ENCODE results near the gene ELOA.
A peak's percentile ranks its signal among the peaks of the same experiment; 100 is the strongest.

Gene ELOA

DNA sequence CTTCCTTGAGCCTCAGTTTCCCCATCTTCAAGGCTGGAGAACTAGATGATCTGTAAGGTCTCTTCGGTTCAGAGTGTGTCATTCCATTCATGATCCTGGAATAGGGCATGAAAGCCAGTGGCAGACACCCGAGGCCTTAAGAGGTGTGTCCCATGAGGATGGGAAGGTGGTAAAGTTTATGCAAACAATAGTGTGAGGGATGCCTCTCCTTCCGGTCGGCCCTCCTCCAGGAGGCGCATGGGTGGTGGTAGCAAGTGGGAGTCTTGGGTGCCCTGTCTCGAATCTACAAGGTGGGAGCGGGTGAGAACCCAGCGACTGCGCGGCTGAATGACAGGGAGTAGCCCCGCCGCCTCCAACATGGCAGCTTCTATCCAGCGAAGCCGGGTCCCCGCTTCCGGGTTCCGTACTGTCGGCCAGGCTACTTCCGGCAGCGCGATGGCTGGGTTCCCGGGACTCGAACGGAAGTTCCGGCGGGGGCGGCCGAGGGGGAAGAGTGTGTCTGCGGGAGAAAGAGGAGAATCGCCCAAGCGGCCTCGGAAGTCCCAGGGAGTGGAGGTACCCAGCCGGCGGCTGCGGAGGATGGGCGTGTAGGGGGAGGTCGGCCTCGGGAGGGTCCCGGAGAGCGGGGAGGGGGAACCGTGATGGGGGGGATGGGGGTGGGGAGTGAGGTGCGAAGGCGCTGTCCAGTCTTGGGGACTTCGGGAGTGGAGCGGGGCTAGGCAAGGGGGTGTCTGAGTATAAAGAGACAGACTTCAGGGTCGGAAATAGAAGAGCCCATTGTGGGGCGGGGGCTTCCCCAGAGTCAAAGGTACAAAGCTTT, 47.6 kb downstream of the ELOA start, which contains the start of gene LYPLA2 (continued):
- TF ChIP-seq, protein P1, sequence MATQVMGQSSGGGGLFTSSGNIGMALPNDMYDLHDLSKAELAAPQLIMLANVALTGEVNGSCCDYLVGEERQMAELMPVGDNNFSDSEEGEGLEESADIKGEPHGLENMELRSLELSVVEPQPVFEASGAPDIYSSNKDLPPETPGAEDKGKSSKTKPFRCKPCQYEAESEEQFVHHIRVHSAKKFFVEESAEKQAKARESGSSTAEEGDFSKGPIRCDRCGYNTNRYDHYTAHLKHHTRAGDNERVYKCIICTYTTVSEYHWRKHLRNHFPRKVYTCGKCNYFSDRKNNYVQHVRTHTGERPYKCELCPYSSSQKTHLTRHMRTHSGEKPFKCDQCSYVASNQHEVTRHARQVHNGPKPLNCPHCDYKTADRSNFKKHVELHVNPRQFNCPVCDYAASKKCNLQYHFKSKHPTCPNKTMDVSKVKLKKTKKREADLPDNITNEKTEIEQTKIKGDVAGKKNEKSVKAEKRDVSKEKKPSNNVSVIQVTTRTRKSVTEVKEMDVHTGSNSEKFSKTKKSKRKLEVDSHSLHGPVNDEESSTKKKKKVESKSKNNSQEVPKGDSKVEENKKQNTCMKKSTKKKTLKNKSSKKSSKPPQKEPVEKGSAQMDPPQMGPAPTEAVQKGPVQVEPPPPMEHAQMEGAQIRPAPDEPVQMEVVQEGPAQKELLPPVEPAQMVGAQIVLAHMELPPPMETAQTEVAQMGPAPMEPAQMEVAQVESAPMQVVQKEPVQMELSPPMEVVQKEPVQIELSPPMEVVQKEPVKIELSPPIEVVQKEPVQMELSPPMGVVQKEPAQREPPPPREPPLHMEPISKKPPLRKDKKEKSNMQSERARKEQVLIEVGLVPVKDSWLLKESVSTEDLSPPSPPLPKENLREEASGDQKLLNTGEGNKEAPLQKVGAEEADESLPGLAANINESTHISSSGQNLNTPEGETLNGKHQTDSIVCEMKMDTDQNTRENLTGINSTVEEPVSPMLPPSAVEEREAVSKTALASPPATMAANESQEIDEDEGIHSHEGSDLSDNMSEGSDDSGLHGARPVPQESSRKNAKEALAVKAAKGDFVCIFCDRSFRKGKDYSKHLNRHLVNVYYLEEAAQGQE (tag by site-specific recombination; IDR thresholded peaks at IDR 0.05): peak; percentile 72; the same call in 1 of the 2 replicates
- TF ChIP-seq KLF7 (tag by site-specific recombination; IDR thresholded peaks at IDR 0.05; ENCODE audit: borderline replicate concordance) (peak; percentile 82), KLF16 (tag by site-specific recombination; IDR thresholded peaks at IDR 0.05) (peak; percentile 42; the same call in 1 of the 2 replicates), TCF7L2 (IDR thresholded peaks at IDR 0.05; ENCODE audit: borderline replicate concordance, low read depth, low read length) (peak; percentile 64; the same call in 1 of the 2 replicates), GLIS1 (tag by site-specific recombination; IDR thresholded peaks at IDR 0.05) (peak; percentile 27; the same call in 1 of the 2 replicates), KLF9 (tag by site-specific recombination; IDR thresholded peaks at IDR 0.05; ENCODE audit: low read depth) (peak; percentile 60), ZNF423 (tag by site-specific recombination; IDR thresholded peaks at IDR 0.05) (peak; percentile 19; the same call in 1 of the 2 replicates), ZNF660 (tag by site-specific recombination; IDR thresholded peaks at IDR 0.05) (peak; percentile 14; the same call in 1 of the 2 replicates), ZBTB8A (tag by site-specific recombination; IDR thresholded peaks at IDR 0.05) (peak; percentile 25; the same call in 1 of the 2 replicates), SP3 (tag by site-specific recombination; IDR thresholded peaks at IDR 0.05) (peak; percentile 61), KLF10 (tag by site-specific recombination; IDR thresholded peaks at IDR 0.05) (peak; percentile 40; the same call in 1 of the 2 replicates), SP2 (tag by site-specific recombination; IDR thresholded peaks at IDR 0.05) (peak; percentile 94), ZNF843 (tag by site-specific recombination; IDR thresholded peaks at IDR 0.05) (0 out of 2 replicates have a peak, but pooled peaks have one; percentile 11), KLF8 (tag by site-specific recombination; IDR thresholded peaks at IDR 0.05) (peak; percentile 88), ZNF629 (tag by site-specific recombination; IDR thresholded peaks at IDR 0.05) (peak; percentile 73), ZNF394 (tag by site-specific recombination; IDR thresholded peaks at IDR 0.05; ENCODE audit: borderline replicate concordance) (peak; percentile 79; the same call in 1 of the 2 replicates), HOXD13 (CRISPR knock-in tag; IDR thresholded peaks at IDR 0.05; ENCODE audit: borderline replicate concordance) (no peak), ZNF335 (tag by site-specific recombination; conservative IDR thresholded peaks at IDR 0.05) (peak; percentile 2)
- TF ChIP-seq, protein P2, sequence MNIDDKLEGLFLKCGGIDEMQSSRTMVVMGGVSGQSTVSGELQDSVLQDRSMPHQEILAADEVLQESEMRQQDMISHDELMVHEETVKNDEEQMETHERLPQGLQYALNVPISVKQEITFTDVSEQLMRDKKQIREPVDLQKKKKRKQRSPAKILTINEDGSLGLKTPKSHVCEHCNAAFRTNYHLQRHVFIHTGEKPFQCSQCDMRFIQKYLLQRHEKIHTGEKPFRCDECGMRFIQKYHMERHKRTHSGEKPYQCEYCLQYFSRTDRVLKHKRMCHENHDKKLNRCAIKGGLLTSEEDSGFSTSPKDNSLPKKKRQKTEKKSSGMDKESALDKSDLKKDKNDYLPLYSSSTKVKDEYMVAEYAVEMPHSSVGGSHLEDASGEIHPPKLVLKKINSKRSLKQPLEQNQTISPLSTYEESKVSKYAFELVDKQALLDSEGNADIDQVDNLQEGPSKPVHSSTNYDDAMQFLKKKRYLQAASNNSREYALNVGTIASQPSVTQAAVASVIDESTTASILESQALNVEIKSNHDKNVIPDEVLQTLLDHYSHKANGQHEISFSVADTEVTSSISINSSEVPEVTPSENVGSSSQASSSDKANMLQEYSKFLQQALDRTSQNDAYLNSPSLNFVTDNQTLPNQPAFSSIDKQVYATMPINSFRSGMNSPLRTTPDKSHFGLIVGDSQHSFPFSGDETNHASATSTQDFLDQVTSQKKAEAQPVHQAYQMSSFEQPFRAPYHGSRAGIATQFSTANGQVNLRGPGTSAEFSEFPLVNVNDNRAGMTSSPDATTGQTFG (tag by site-specific recombination; IDR thresholded peaks at IDR 0.05; ENCODE audit: borderline replicate concordance): no peak
- TF ChIP-seq, protein P3, sequence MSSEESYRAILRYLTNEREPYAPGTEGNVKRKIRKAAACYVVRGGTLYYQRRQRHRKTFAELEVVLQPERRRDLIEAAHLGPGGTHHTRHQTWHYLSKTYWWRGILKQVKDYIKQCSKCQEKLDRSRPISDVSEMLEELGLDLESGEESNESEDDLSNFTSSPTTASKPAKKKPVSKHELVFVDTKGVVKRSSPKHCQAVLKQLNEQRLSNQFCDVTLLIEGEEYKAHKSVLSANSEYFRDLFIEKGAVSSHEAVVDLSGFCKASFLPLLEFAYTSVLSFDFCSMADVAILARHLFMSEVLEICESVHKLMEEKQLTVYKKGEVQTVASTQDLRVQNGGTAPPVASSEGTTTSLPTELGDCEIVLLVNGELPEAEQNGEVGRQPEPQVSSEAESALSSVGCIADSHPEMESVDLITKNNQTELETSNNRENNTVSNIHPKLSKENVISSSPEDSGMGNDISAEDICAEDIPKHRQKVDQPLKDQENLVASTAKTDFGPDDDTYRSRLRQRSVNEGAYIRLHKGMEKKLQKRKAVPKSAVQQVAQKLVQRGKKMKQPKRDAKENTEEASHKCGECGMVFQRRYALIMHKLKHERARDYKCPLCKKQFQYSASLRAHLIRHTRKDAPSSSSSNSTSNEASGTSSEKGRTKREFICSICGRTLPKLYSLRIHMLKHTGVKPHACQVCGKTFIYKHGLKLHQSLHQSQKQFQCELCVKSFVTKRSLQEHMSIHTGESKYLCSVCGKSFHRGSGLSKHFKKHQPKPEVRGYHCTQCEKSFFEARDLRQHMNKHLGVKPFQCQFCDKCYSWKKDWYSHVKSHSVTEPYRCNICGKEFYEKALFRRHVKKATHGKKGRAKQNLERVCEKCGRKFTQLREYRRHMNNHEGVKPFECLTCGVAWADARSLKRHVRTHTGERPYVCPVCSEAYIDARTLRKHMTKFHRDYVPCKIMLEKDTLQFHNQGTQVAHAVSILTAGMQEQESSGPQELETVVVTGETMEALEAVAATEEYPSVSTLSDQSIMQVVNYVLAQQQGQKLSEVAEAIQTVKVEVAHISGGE (tag by site-specific recombination; conservative IDR thresholded peaks at IDR 0.05; ENCODE audit: low read depth): peak; percentile 98
- TF ChIP-seq, protein P4, sequence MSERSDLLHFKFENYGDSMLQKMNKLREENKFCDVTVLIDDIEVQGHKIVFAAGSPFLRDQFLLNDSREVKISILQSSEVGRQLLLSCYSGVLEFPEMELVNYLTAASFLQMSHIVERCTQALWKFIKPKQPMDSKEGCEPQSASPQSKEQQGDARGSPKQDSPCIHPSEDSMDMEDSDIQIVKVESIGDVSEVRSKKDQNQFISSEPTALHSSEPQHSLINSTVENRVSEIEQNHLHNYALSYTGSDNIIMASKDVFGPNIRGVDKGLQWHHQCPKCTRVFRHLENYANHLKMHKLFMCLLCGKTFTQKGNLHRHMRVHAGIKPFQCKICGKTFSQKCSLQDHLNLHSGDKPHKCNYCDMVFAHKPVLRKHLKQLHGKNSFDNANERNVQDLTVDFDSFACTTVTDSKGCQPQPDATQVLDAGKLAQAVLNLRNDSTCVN (tag by site-specific recombination; optimal IDR thresholded peaks at IDR 0.05): peak; percentile 24
- TF ChIP-seq, protein P5, sequence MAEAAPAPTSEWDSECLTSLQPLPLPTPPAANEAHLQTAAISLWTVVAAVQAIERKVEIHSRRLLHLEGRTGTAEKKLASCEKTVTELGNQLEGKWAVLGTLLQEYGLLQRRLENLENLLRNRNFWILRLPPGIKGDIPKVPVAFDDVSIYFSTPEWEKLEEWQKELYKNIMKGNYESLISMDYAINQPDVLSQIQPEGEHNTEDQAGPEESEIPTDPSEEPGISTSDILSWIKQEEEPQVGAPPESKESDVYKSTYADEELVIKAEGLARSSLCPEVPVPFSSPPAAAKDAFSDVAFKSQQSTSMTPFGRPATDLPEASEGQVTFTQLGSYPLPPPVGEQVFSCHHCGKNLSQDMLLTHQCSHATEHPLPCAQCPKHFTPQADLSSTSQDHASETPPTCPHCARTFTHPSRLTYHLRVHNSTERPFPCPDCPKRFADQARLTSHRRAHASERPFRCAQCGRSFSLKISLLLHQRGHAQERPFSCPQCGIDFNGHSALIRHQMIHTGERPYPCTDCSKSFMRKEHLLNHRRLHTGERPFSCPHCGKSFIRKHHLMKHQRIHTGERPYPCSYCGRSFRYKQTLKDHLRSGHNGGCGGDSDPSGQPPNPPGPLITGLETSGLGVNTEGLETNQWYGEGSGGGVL (tag by site-specific recombination; IDR thresholded peaks at IDR 0.05): peak; percentile 94
- TF ChIP-seq, protein P6, sequence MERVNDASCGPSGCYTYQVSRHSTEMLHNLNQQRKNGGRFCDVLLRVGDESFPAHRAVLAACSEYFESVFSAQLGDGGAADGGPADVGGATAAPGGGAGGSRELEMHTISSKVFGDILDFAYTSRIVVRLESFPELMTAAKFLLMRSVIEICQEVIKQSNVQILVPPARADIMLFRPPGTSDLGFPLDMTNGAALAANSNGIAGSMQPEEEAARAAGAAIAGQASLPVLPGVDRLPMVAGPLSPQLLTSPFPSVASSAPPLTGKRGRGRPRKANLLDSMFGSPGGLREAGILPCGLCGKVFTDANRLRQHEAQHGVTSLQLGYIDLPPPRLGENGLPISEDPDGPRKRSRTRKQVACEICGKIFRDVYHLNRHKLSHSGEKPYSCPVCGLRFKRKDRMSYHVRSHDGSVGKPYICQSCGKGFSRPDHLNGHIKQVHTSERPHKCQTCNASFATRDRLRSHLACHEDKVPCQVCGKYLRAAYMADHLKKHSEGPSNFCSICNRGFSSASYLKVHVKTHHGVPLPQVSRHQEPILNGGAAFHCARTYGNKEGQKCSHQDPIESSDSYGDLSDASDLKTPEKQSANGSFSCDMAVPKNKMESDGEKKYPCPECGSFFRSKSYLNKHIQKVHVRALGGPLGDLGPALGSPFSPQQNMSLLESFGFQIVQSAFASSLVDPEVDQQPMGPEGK (tag by site-specific recombination; IDR thresholded peaks at IDR 0.05): peak; percentile 93
